MCF 10A (cell line): Measurements from ENCODE around the gene COA6. TPM values are rescaled to one million over a fixed set of nuclear protein-coding genes. Genes with fewer than 3 reads are reported as not detected.
A peak's percentile ranks its signal among the peaks of the same experiment; 100 is the strongest.

ENCODE experiments used
- BruUV-seq: library from RNA; stranded (reverse); fragments of 400-500 nt; replicated peaks from 2 replicates; lab custom pipeline; 2021; lab: Mats Ljungman, UMichigan
- CTCF ChIA-PET: fragments of 300-600 bp; sonication (Branson Sonifier 250); formaldehyde crosslinking; extraction: SDS; loops from one replicate; lab custom pipeline; 2021; ENCODE audit warnings: antibody characterized with exemption, inconsistent platforms; lab: Yijun Ruan, JAX
- POLR2A ChIA-PET: fragments of 300-600, 350-650 bp; sonication (Branson Sonifier 250); formaldehyde crosslinking; extraction: SDS; loops from one replicate; lab custom pipeline; 2020; ENCODE audit warnings: antibody characterized with exemption, inconsistent platforms; lab: Yijun Ruan, JAX
- DNase-seq: peaks from one replicate; pipeline ENCODE4 v3.0.0-alpha.2; 2018; ENCODE audit not compliant: unreplicated experiment
- H3K27ac Mint-ChIP-seq: one replicate; pipeline ENCODE4 v1.8.0; 2022; ENCODE audit warnings: mild to moderate bottlenecking, low read depth, mixed read lengths; ENCODE audit not compliant: unreplicated experiment
- H3K27me3 Mint-ChIP-seq: one replicate; pipeline ENCODE4 v1.8.0; 2022; ENCODE audit warnings: mixed read lengths; ENCODE audit not compliant: insufficient read depth, unreplicated experiment
- H3K36me3 Mint-ChIP-seq: one replicate; pipeline ENCODE4 v1.8.0; 2022; ENCODE audit warnings: mild to moderate bottlenecking, moderate library complexity, mixed read lengths; ENCODE audit not compliant: insufficient read depth, unreplicated experiment
- H3K4me1 Mint-ChIP-seq: one replicate; pipeline ENCODE4 v1.8.0; 2022; ENCODE audit warnings: mixed read lengths; ENCODE audit not compliant: insufficient read depth, unreplicated experiment
- H3K4me3 Mint-ChIP-seq: one replicate; pipeline ENCODE4 v1.8.0; 2022; ENCODE audit warnings: mild to moderate bottlenecking, moderate library complexity, mixed read lengths; ENCODE audit not compliant: unreplicated experiment
- H3K9me3 Mint-ChIP-seq: one replicate; pipeline ENCODE4 v1.8.0; 2022; ENCODE audit warnings: mixed read lengths; ENCODE audit not compliant: unreplicated experiment
- CTCF ChIP-seq: fragments of 200-600 bp; IDR thresholded peaks from one replicate; pipeline ENCODE4 v1.8.0; 2022; ENCODE audit warnings: antibody characterized with exemption, mild to moderate bottlenecking; ENCODE audit not compliant: unreplicated experiment
- intact Hi-C: fragments of 100-400 bp; cut with micrococcal nuclease; formaldehyde crosslinking; loops from 2 replicates; pipeline ENCODE4 v1.14.1; 2022
- total RNA-seq: library from RNA; stranded (reverse); gene quantifications from 2 replicates; pipeline ENCODE4 v1.2.3, GENCODE V29; 2022

The COA6 gene
- total RNA-seq, 1 experiment from 2014 or later: 115 TPM

DNA sequence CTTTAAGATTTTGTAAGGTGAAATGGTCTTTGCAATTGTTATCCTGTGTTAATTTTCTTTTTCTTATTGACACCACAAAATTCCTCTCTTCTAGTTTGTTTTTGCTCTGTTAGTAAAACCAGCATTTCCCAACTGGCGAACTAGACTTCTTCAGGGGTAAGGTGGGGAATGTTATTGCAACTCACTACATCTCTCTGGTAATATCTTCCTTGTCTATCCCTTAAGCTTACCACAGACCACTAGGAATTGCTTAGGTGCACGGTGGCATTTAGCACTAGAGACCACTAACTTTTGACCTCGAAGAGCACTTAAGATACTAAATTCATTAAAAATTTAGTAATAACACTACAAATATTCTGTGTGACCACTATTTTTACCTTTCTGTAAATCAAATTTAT, 4.2 kb upstream of the COA6 start:
- H3K36me3 Mint-ChIP-seq: peaks cover 10% of the 10 kb centered on the region
- peaks cover 21% of the 10 kb centered on the region for H3K4me1 Mint-ChIP-seq
- H3K27me3 Mint-ChIP-seq: no peaks in the 10 kb centered on the region
- no peak overlapping the region for H3K4me3 Mint-ChIP-seq
- ChIA-PET POLR2A (interaction anchor here (0.6 to 3.6 kb wide), 4 partner anchors 8 to 164 kb away, joined by 3 to 70 read pairs (median 5); no protein-coding TSS in a partner anchor), CTCF (interaction anchor here (0.5 to 3.4 kb wide), 3 partner anchors 11 to 659 kb away, joined by 3 to 16 read pairs (median 3); no protein-coding TSS in a partner anchor)
- intact Hi-C loops: no loop called here
- no peak for TF ChIP-seq CTCF
- no peak overlapping the region for H3K27ac Mint-ChIP-seq
- H3K9me3 Mint-ChIP-seq: no peaks in the 10 kb centered on the region
- no peak for DNase-seq
- BruUV-seq: no TSS peak

GRCh38 chr1:234369784-234370183, 3.5 kb upstream of the COA6 start:
- H3K36me3 Mint-ChIP-seq: peaks cover 10% of the 10 kb centered on the region
- DNase-seq: peak; percentile 87
- H3K9me3 Mint-ChIP-seq: no peaks in the 10 kb centered on the region
- no peak for TF ChIP-seq CTCF
- POLR2A ChIA-PET: interaction anchor here (0.6 to 3.6 kb wide), 7 partner anchors 8 to 857 kb away, joined by 3 to 70 read pairs (median 3); no protein-coding TSS in a partner anchor
- intact Hi-C loops: loop anchor here (5.0 to 10.0 kb wide), 3 partner anchors 108 to 235 kb away; partner anchors contain the start of gene TARBP1
- no peak overlapping the region for H3K4me3 Mint-ChIP-seq
- peaks cover 27% of the 10 kb centered on the region for H3K4me1 Mint-ChIP-seq
- CTCF ChIA-PET: interaction anchor here (1.2 to 3.4 kb wide), 2 partner anchors 12 to 60 kb away, joined by 3 to 16 read pairs; no protein-coding TSS in a partner anchor
- BruUV-seq: no TSS peak
- H3K27ac Mint-ChIP-seq: peak overlapping the region; percentile 61
- no peaks in the 10 kb centered on the region for H3K27me3 Mint-ChIP-seq

GRCh38 chr1:234371414-234371813, 1.8 kb upstream of the COA6 start:
- POLR2A ChIA-PET: interaction anchor here (0.6 to 7.1 kb wide), 9 partner anchors 9 to 1133 kb away, joined by 3 to 218 read pairs (median 3); partner anchors contain the start of gene TARBP1

More at GRCh38 chr1:234371414-234371813, 1.8 kb upstream of the COA6 start:
- Mint-ChIP-seq H3K36me3 (peaks cover 19% of the 10 kb centered on the region), H3K9me3 (no peaks in the 10 kb centered on the region), H3K27me3 (no peaks in the 10 kb centered on the region), H3K4me3 (no peak overlapping the region), H3K4me1 (peaks cover 32% of the 10 kb centered on the region), H3K27ac (peak overlapping the region; percentile 98)
- no peak for TF ChIP-seq CTCF
- no TSS peak for BruUV-seq
- CTCF ChIA-PET: interaction anchor here (0.6 to 1.7 kb wide), 4 partner anchors 41 to 217 kb away, joined by 3 to 5 read pairs (median 4); no protein-coding TSS in a partner anchor
- DNase-seq: no peak
- intact Hi-C loops: loop anchor here (5.0 to 10.0 kb wide), 3 partner anchors 106 to 233 kb away; partner anchors contain the start of gene TARBP1
